ENCODE measurements around the gene ADRA2C.

ADRA2C gene

DNA sequence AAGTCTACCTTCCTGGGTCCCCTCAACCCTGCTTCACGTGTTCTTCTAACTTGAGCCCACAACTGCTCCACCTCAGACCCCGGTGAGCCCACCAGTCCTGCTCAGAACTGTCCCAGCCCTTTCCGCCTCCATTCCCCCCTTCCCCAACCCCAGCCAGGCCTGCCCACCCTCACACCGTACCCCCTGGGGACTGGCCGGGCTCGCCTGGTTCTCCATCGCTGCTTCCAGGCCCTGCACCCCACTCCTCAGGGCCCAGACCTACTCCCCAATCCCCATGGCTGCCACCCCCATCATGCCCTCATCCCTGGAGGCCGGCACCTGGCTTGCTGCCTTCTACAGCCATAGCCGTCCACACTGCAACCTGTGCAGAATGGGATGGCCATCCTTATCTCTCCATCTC is 23.4 kb downstream of the ADRA2C start:
- TF ChIP-seq POU2F2 (IDR thresholded peaks at IDR 0.05; ENCODE audit: low read depth, low read length) (no peak), PAX5 (IDR thresholded peaks at IDR 0.05; ENCODE audit: insufficient read depth, low read length, severe bottlenecking) (no peak), SPI1 (IDR thresholded peaks at IDR 0.05; ENCODE audit: low read depth, low read length) (no peak), TAF1 (IDR thresholded peaks at IDR 0.05; ENCODE audit: low read depth, low read length) (no peak), POLR2A (IDR thresholded peaks at IDR 0.05; ENCODE audit: low read depth, low read length) (no peak), POLR2AphosphoS5 (IDR thresholded peaks at IDR 0.05; ENCODE audit: low read depth, low read length) (no peak)
- no peak for FAIRE-seq

GRCh38 chr4:3790006-3790561 is 23.9 kb downstream of the ADRA2C start:
- TF ChIP-seq POLR2AphosphoS5 (IDR thresholded peaks at IDR 0.05; ENCODE audit: low read depth, low read length) (no peak), PAX5 (IDR thresholded peaks at IDR 0.05; ENCODE audit: insufficient read depth, low read length, severe bottlenecking) (no peak), SPI1 (IDR thresholded peaks at IDR 0.05; ENCODE audit: low read depth, low read length) (no peak), POU2F2 (IDR thresholded peaks at IDR 0.05; ENCODE audit: low read depth, low read length) (no peak), POLR2A (IDR thresholded peaks at IDR 0.05; ENCODE audit: low read depth, low read length) (no peak), TAF1 (IDR thresholded peaks at IDR 0.05; ENCODE audit: low read depth, low read length) (no peak)
- FAIRE-seq (no peak), DNase-seq (ENCODE audit: insufficient read length, low spot score) (no peak)

More for the DNA sequence above, 23.4 kb downstream of the ADRA2C start:
- DNase-seq (ENCODE audit: insufficient read length, low spot score): no peak

DNA sequence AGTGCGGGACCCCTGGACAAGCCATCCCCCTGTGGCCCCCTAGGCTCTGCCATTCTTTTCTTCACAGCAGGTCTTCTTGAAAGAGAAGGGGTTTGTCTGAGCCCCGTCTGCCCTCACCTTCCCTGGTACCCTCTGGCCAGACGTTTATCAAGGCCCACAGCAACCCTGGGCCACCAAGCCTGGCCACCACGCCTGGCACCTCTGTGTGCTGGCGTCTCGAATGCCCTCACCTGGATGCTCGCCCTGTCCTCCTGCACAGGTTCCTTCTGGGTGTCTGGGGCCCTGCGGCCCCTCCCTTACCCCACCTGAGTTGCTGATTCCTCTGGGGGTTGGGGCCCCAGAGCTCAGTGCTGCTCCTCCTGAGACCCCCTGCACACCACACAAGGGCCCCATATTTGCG is 25.1 kb downstream of the ADRA2C start:
- TF ChIP-seq POLR2A (IDR thresholded peaks at IDR 0.05; ENCODE audit: low read depth, low read length): no peak
- TF ChIP-seq POLR2AphosphoS5 (IDR thresholded peaks at IDR 0.05; ENCODE audit: low read depth, low read length): no peak
- DNase-seq (ENCODE audit: insufficient read length, low spot score) (no peak), FAIRE-seq (no peak)

- TF ChIP-seq SPI1 (IDR thresholded peaks at IDR 0.05; ENCODE audit: low read depth, low read length) (no peak), POLR2AphosphoS5 (IDR thresholded peaks at IDR 0.05; ENCODE audit: low read depth, low read length) (no peak), PAX5 (IDR thresholded peaks at IDR 0.05; ENCODE audit: insufficient read depth, low read length, severe bottlenecking) (no peak), POLR2A (IDR thresholded peaks at IDR 0.05; ENCODE audit: low read depth, low read length) (no peak), POU2F2 (IDR thresholded peaks at IDR 0.05; ENCODE audit: low read depth, low read length) (no peak), TAF1 (IDR thresholded peaks at IDR 0.05; ENCODE audit: low read depth, low read length) (no peak)
- DNase-seq (ENCODE audit: insufficient read length, low spot score) (no peak), FAIRE-seq (no peak)
Observed at GRCh38 chr4:3791910-3792542, 25.8 kb downstream of the ADRA2C start.

DNA sequence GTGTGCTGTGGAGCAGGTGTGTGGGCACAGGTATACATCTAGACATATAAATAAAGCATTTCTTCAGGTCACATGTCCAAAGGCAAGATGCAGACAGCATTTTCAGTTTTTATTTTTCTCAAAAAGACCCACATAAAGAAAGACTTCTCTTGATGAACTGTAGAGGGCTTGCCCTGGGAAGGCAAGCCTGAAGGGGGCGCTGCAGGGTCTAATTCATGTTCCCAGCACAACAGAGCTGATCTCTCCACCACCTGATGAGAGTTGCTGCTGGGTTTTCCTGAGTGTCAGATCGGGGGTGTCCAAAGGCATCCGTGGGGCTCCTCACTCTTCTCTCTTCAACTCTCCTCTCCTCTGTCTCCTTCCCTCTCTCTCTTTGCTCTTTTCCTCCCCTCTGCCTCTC is 26.6 kb downstream of the ADRA2C start:
- TF ChIP-seq SPI1 (IDR thresholded peaks at IDR 0.05; ENCODE audit: low read depth, low read length) (no peak), PAX5 (IDR thresholded peaks at IDR 0.05; ENCODE audit: insufficient read depth, low read length, severe bottlenecking) (no peak)
- FAIRE-seq (no peak), DNase-seq (ENCODE audit: insufficient read length, low spot score) (no peak)

DNA sequence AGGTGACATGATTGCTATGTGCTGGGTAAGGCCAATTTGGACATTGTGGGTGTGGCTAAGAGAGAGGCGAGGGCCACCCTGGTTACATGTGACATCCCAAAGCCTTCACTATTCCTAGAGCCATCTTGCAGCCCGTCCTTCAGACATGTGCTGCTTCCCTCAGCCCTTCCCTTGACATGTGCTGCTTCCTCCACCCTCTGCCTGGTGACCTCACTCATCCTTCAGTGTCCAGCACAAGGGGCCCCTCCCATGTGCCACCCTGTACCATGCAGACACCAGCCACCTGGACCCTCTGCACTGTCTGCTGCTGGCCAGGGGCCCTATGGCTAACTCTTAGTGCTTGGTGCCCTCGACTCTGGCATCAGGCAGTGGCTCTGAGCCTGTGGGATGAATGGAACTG is 27.4 kb downstream of the ADRA2C start:
- DNase-seq (ENCODE audit: insufficient read length, low spot score) (no peak), FAIRE-seq (no peak)
- TF ChIP-seq SPI1 (IDR thresholded peaks at IDR 0.05; ENCODE audit: low read depth, low read length): no peak
- no peak for TF ChIP-seq POLR2A (IDR thresholded peaks at IDR 0.05; ENCODE audit: low read depth, low read length)
- TF ChIP-seq POLR2AphosphoS5 (IDR thresholded peaks at IDR 0.05; ENCODE audit: low read depth, low read length): no peak
- no peak for TF ChIP-seq PAX5 (IDR thresholded peaks at IDR 0.05; ENCODE audit: insufficient read depth, low read length, severe bottlenecking)
- no peak for TF ChIP-seq TAF1 (IDR thresholded peaks at IDR 0.05; ENCODE audit: low read depth, low read length)
- no peak for TF ChIP-seq POU2F2 (IDR thresholded peaks at IDR 0.05; ENCODE audit: low read depth, low read length)

DNA sequence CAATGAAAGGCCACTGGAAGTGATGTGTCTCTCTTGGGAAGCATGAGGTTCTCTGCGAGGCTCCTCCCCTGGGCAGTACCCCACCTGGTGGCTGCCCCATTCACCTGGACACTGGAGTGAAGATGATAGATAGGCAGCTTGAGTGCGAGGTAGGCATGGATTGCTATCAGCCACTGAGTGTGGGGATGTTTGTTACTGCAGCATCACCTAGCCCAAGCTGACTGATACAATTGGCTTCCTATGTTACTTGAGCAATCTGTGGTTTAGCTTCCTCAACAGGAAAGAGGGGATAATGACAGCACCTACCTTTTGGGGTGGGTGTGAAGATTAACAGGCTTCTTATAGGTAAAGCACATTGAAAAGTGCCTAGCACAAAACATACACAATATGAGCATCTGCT is 30.8 kb downstream of the ADRA2C start:
- DNase-seq (ENCODE audit: insufficient read length, low spot score) (no peak), FAIRE-seq (no peak)
- TF ChIP-seq PAX5 (IDR thresholded peaks at IDR 0.05; ENCODE audit: insufficient read depth, low read length, severe bottlenecking) (no peak), POLR2AphosphoS5 (IDR thresholded peaks at IDR 0.05; ENCODE audit: low read depth, low read length) (no peak), SPI1 (IDR thresholded peaks at IDR 0.05; ENCODE audit: low read depth, low read length) (no peak), POLR2A (IDR thresholded peaks at IDR 0.05; ENCODE audit: low read depth, low read length) (no peak), POU2F2 (IDR thresholded peaks at IDR 0.05; ENCODE audit: low read depth, low read length) (no peak), TAF1 (IDR thresholded peaks at IDR 0.05; ENCODE audit: low read depth, low read length) (no peak)

- no peak for DNase-seq (ENCODE audit: insufficient read length, low spot score)
- FAIRE-seq: no peak
- TF ChIP-seq SPI1 (IDR thresholded peaks at IDR 0.05; ENCODE audit: low read depth, low read length) (no peak), PAX5 (IDR thresholded peaks at IDR 0.05; ENCODE audit: insufficient read depth, low read length, severe bottlenecking) (no peak), POLR2A (IDR thresholded peaks at IDR 0.05; ENCODE audit: low read depth, low read length) (no peak), POU2F2 (IDR thresholded peaks at IDR 0.05; ENCODE audit: low read depth, low read length) (no peak), POLR2AphosphoS5 (IDR thresholded peaks at IDR 0.05; ENCODE audit: low read depth, low read length) (no peak), TAF1 (IDR thresholded peaks at IDR 0.05; ENCODE audit: low read depth, low read length) (no peak)
Observed at GRCh38 chr4:3797831-3798790, 31.9 kb downstream of the ADRA2C start.

GRCh38 chr4:3799496-3799895 is 33.3 kb downstream of the ADRA2C start:
- no peak for TF ChIP-seq POU2F2 (IDR thresholded peaks at IDR 0.05; ENCODE audit: low read depth, low read length)
- no peak for TF ChIP-seq TAF1 (IDR thresholded peaks at IDR 0.05; ENCODE audit: low read depth, low read length)
- TF ChIP-seq SPI1 (IDR thresholded peaks at IDR 0.05; ENCODE audit: low read depth, low read length): no peak
- no peak for TF ChIP-seq POLR2AphosphoS5 (IDR thresholded peaks at IDR 0.05; ENCODE audit: low read depth, low read length)
- no peak for TF ChIP-seq POLR2A (IDR thresholded peaks at IDR 0.05; ENCODE audit: low read depth, low read length)
- TF ChIP-seq PAX5 (IDR thresholded peaks at IDR 0.05; ENCODE audit: insufficient read depth, low read length, severe bottlenecking): no peak
- FAIRE-seq: no peak
- DNase-seq (ENCODE audit: insufficient read length, low spot score): no peak
